ENCODE measurements around the gene ROR2.

The ROR2 gene

GRCh38 chr9:91948101-91948596 lies 1.9 kb downstream of the ROR2 start:
- no peak for DNase-seq

GRCh38 chr9:91946653-91947488 lies 3.2 kb downstream of the ROR2 start:
- DNase-seq: no peak

- no peak for DNase-seq
Observed at GRCh38 chr9:91946196-91946595, 3.8 kb downstream of the ROR2 start.

GRCh38 chr9:91945277-91946085 lies 4.5 kb downstream of the ROR2 start:
- no peak for DNase-seq

GRCh38 chr9:91944711-91945110 lies 5.3 kb downstream of the ROR2 start:
- no peak for DNase-seq

- no peak for DNase-seq
Observed at GRCh38 chr9:91943478-91944470, 6.3 kb downstream of the ROR2 start.

GRCh38 chr9:91942201-91942600 lies 7.8 kb downstream of the ROR2 start:
- no peak for DNase-seq

- no peak for DNase-seq
Observed at GRCh38 chr9:91939978-91940377, 10.1 kb downstream of the ROR2 start.

GRCh38 chr9:91937727-91938126 lies 12.3 kb downstream of the ROR2 start:
- DNase-seq: no peak

GRCh38 chr9:91937056-91937455 lies 13.0 kb downstream of the ROR2 start:
- no peak for DNase-seq

GRCh38 chr9:91935805-91936514 lies 14.1 kb downstream of the ROR2 start:
- no peak for DNase-seq

GRCh38 chr9:91935066-91935749 lies 14.8 kb downstream of the ROR2 start:
- no peak for DNase-seq

GRCh38 chr9:91934654-91935053 lies 15.4 kb downstream of the ROR2 start:
- DNase-seq: no peak

GRCh38 chr9:91933556-91934352 lies 16.3 kb downstream of the ROR2 start:
- DNase-seq: no peak

- no peak for DNase-seq
Observed at GRCh38 chr9:91930475-91930874, 19.6 kb downstream of the ROR2 start.

- DNase-seq: no peak
Observed at GRCh38 chr9:91929331-91929730, 20.7 kb downstream of the ROR2 start.

GRCh38 chr9:91927922-91928510 lies 22.0 kb downstream of the ROR2 start:
- DNase-seq: no peak

- DNase-seq: no peak
Observed at GRCh38 chr9:91924090-91924489, 25.9 kb downstream of the ROR2 start.

- DNase-seq: no peak
Observed at GRCh38 chr9:91923145-91923544, 26.9 kb downstream of the ROR2 start.

GRCh38 chr9:91921371-91921770 lies 28.7 kb downstream of the ROR2 start:
- no peak for DNase-seq
